RWPE2 (cell line): Measurements from ENCODE around the gene SIK3.

Source experiments
- ATAC-seq: fragments of 200-7000 bp; cut with Tn5 transposase; 3 replicates; pipeline ENCODE4 v1.9.1; 2021; ENCODE audit warnings: low read depth
- DNase-seq: peaks from one replicate; pipeline ENCODE4 v3.0.0-alpha.2; 2020; ENCODE audit warnings: low spot score
- H3K27ac ChIP-seq: fragments of 450-650 bp; 2 replicates; pipeline ENCODE4 v1.5.1; 2017; ENCODE audit warnings: mild to moderate bottlenecking; ENCODE audit not compliant: poor library complexity, severe bottlenecking
- H3K27me3 ChIP-seq: fragments of 250-450 bp; sonication (Bioruptor Pico); 2 replicates; pipeline ENCODE4 v1.5.1; 2021; ENCODE audit warnings: mild to moderate bottlenecking, moderate library complexity; ENCODE audit not compliant: insufficient read depth, poor library complexity, severe bottlenecking
- H3K36me3 ChIP-seq: fragments of 250-450 bp; sonication (Bioruptor Pico); 2 replicates; pipeline ENCODE4 v1.5.1; 2020; ENCODE audit warnings: low read depth, mild to moderate bottlenecking, moderate library complexity
- H3K4me1 ChIP-seq: fragments of 250-450 bp; sonication (Bioruptor Pico); 2 replicates; pipeline ENCODE4 v1.5.1; 2021; ENCODE audit warnings: mild to moderate bottlenecking, moderate library complexity; ENCODE audit not compliant: insufficient read depth, poor library complexity, severe bottlenecking
- H3K4me3 ChIP-seq: fragments of 250-450 bp; sonication (Bioruptor Pico); 2 replicates; pipeline ENCODE4 v1.5.1; 2021; ENCODE audit warnings: mild to moderate bottlenecking, moderate library complexity; ENCODE audit not compliant: severe bottlenecking
- H3K9me3 ChIP-seq: fragments of 250-450 bp; sonication (Bioruptor Pico); 2 replicates; pipeline ENCODE4 v1.5.1; 2021; ENCODE audit warnings: mild to moderate bottlenecking, moderate library complexity; ENCODE audit not compliant: severe bottlenecking
- CTCF ChIP-seq: fragments of 450-650 bp; IDR thresholded peaks from one replicate; pipeline ENCODE4 v1.5.1; 2017; ENCODE audit warnings: mild to moderate bottlenecking, moderate library complexity; ENCODE audit not compliant: poor library complexity, severe bottlenecking

Gene SIK3

GRCh38 chr11:116862951-116863350 is 235.3 kb downstream of the SIK3 start:
- DNase-seq (no peak), ATAC-seq (no peak)
- H3K4me1 ChIP-seq, result peaks cover 7% of the 10 kb centered on the region
- no peak for TF ChIP-seq CTCF
- H3K9me3 ChIP-seq, result no peaks in the 10 kb centered on the region
- H3K27ac ChIP-seq, result no peak overlapping the region
- no peaks in the 10 kb centered on the region for H3K27me3 ChIP-seq
- H3K4me3 ChIP-seq, result no peak overlapping the region
- peaks cover 28% of the 10 kb centered on the region for H3K36me3 ChIP-seq

GRCh38 chr11:116862185-116862584 is 236.0 kb downstream of the SIK3 start:
- peak overlapping the region; percentile 54 for H3K27ac ChIP-seq
- H3K36me3 ChIP-seq, result peaks cover 26% of the 10 kb centered on the region
- H3K27me3 ChIP-seq, result no peaks in the 10 kb centered on the region
- no peak overlapping the region for H3K4me3 ChIP-seq
- no peak for TF ChIP-seq CTCF
- peaks cover 7% of the 10 kb centered on the region for H3K4me1 ChIP-seq
- ATAC-seq, result no peak
- H3K9me3 ChIP-seq, result no peaks in the 10 kb centered on the region
- DNase-seq, result no peak

GRCh38 chr11:116861539-116861938 is 236.7 kb downstream of the SIK3 start:
- DNase-seq (no peak), ATAC-seq (peak; percentile 73; the same call in 2 of the 3 replicates)
- peak overlapping the region; percentile 54 for H3K27ac ChIP-seq
- no peak for TF ChIP-seq CTCF
- no peaks in the 10 kb centered on the region for H3K27me3 ChIP-seq
- H3K4me3 ChIP-seq, result no peak overlapping the region
- H3K4me1 ChIP-seq, result peaks cover 7% of the 10 kb centered on the region
- H3K36me3 ChIP-seq, result peaks cover 20% of the 10 kb centered on the region
- H3K9me3 ChIP-seq, result no peaks in the 10 kb centered on the region

GRCh38 chr11:116860303-116860702 is 237.9 kb downstream of the SIK3 start:
- ATAC-seq (no peak), DNase-seq (no peak)
- no peak overlapping the region for H3K4me3 ChIP-seq
- H3K9me3 ChIP-seq, result no peaks in the 10 kb centered on the region
- H3K4me1 ChIP-seq, result peaks cover 7% of the 10 kb centered on the region
- no peak overlapping the region for H3K27ac ChIP-seq
- TF ChIP-seq CTCF, result no peak
- no peaks in the 10 kb centered on the region for H3K27me3 ChIP-seq
- H3K36me3 ChIP-seq, result peaks cover 20% of the 10 kb centered on the region

- Histone ChIP-seq H3K27ac (no peak overlapping the region), H3K9me3 (no peaks in the 10 kb centered on the region), H3K4me1 (peaks cover 10% of the 10 kb centered on the region), H3K36me3 (peaks cover 20% of the 10 kb centered on the region), H3K27me3 (no peaks in the 10 kb centered on the region), H3K4me3 (no peak overlapping the region)
- no peak for ATAC-seq
- no peak for TF ChIP-seq CTCF
- DNase-seq, result no peak
These were observed 239.1 kb downstream of the SIK3 start for GRCh38 chr11:116859175-116859574.
